IPS-15b (cell line): Measurements from ENCODE around the gene OR7G2.

Experiments used
- H3K27me3 ChIP-seq: one replicate; pipeline ENCODE4 v1.6.1; 2013; ENCODE audit warnings: low read length; ENCODE audit not compliant: control insufficient read depth, insufficient read depth
- H3K36me3 ChIP-seq: one replicate; pipeline ENCODE4 v1.6.1; 2013; ENCODE audit warnings: low read length; ENCODE audit not compliant: control insufficient read depth, insufficient read depth
- H3K4me1 ChIP-seq: one replicate; pipeline ENCODE4 v1.6.1; 2013; ENCODE audit warnings: mild to moderate bottlenecking, low read length; ENCODE audit not compliant: control insufficient read depth, insufficient read depth
- H3K4me3 ChIP-seq: one replicate; pipeline ENCODE4 v1.5.1; 2013; ENCODE audit warnings: low read depth, low read length
- H3K9ac ChIP-seq: one replicate; pipeline ENCODE4 v1.6.1; 2013; ENCODE audit warnings: low read depth, mild to moderate bottlenecking, low read length
- H3K9me3 ChIP-seq: one replicate; pipeline ENCODE4 v1.6.1; 2013; ENCODE audit warnings: mild to moderate bottlenecking, low read length; ENCODE audit not compliant: control insufficient read depth, insufficient read depth

OR7G2 gene

DNA sequence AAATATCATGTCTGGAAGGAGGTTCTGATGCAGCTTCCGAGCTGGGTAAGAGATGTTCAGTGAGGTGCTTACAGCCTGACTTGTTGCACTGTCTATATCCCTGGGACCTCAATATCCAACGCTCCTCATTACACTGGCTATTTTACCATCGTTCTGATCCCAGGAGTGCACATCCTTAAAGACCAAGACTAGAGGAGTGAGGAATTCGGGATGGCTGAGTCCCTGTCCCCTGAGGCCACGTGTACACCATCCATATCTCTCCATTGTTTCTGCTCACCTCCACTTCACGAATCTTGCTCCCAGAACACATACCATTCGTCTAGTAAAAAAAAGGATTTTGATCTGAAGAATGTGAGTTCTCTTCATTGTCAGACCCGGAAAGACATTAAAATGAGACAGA lies at the start of gene OR7G2:
OR7G2 (minus strand) TSS at position 101 of the 400 bp plus-strand sequence. CDS start 4,232 bp downstream, outside the sequence.
- Histone ChIP-seq H3K4me1 (no peaks in the 10 kb centered on the region), H3K36me3 (no peaks in the 10 kb centered on the region), H3K27me3 (no peaks in the 10 kb centered on the region), H3K9ac (no peak within 1 kb of the TSS), H3K4me3 (no peak within 1 kb of the TSS), H3K9me3 (peaks cover 3% of the 10 kb centered on the region)

DNA sequence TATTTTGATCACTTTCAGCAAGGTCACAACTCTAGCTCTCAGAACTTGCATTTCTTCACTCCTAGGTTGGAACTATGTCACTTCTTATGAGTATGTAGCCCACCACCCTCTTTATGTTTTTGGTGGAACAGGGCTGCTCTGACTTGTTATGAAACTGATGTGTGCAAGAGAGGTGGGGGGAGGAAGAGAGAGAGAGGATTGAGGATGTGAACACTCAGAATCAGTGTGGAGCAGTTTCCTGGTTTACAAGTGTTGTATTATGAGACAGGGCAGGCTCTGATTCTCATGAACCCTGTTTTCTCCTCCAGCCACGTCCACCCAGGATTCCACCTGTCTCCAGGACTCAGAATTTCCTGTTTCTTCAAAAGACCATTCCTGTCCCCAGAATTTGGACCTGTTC lies 49.0 kb upstream of the OR7G2 start:
- H3K4me3 ChIP-seq = no peak overlapping the region
- peaks cover 6% of the 10 kb centered on the region for H3K9me3 ChIP-seq
- peaks cover 44% of the 10 kb centered on the region for H3K36me3 ChIP-seq

DNA sequence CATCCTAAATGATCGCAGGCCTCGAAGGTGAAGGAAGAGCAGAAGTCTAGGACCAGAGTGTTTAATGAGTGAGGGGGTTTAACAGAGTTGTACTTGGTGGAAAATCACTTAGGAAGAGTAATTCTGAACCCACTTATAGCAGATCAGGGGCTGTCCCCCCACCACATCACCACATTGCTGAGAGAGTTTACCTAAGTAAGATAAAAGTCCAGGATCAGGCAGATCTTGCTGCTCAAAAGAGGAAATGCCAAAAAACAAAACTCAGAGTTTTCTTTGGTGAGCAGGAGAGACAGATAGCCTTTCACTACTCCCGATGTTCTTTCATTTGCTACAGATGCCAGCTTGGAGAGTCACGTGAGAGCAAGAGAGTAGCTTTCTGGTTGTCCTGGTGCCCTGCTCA lies 48.3 kb upstream of the OR7G2 start:
- H3K4me3 ChIP-seq = no peak overlapping the region
- peaks cover 37% of the 10 kb centered on the region for H3K36me3 ChIP-seq
- H3K4me1 ChIP-seq = no peaks in the 10 kb centered on the region
- no peak overlapping the region for H3K9ac ChIP-seq
- peaks cover 7% of the 10 kb centered on the region for H3K9me3 ChIP-seq
- no peaks in the 10 kb centered on the region for H3K27me3 ChIP-seq

More for the DNA sequence above, 49.0 kb upstream of the OR7G2 start:
- H3K27me3 ChIP-seq = no peaks in the 10 kb centered on the region
- H3K4me1 ChIP-seq = no peaks in the 10 kb centered on the region
- no peak overlapping the region for H3K9ac ChIP-seq

DNA sequence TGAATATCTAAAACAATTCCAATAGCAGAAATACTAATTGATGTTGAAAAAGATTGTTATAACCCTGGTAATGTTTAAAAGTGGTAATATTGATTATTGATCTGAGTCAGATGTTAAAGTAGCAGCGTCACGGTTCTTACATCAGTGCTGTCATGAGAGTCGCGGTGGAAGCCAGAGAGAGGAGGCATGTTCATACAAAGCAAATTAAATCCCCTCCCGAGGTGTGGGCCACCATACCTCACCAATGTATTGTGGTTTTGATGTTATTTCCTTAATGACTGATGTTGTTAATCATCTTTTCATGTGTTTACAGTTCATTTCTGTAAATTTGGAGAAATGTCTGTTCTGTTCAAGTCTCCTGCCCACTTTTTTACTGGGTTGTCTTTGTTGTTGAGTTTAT lies 44.1 kb upstream of the OR7G2 start:
- Histone ChIP-seq H3K27me3 (no peaks in the 10 kb centered on the region), H3K9me3 (peaks cover 7% of the 10 kb centered on the region), H3K4me1 (no peaks in the 10 kb centered on the region), H3K36me3 (peaks cover 9% of the 10 kb centered on the region), H3K4me3 (no peak overlapping the region), H3K9ac (no peak overlapping the region)

DNA sequence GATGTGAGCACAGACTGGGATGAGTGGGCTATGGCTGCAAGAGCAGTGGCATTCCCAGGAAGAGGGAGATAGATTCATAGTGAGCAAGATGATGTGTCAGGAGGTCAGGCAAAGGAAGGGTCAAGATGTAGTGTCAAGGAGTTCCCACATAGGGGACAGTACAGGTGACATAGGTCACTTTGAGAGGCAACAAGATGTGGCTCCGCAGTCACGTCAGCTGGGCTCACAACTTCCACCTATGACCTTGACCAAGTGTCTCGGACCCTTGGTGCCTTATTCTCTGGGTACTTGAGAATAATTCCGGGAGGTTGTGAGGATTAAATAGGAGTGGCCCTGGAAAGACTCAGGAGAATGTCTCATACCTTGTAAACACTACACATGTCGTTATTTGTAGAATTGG lies 43.4 kb upstream of the OR7G2 start:
- Histone ChIP-seq H3K4me1 (no peaks in the 10 kb centered on the region), H3K9ac (no peak overlapping the region), H3K27me3 (no peaks in the 10 kb centered on the region), H3K4me3 (no peak overlapping the region), H3K9me3 (peaks cover 7% of the 10 kb centered on the region), H3K36me3 (peaks cover 3% of the 10 kb centered on the region)

DNA sequence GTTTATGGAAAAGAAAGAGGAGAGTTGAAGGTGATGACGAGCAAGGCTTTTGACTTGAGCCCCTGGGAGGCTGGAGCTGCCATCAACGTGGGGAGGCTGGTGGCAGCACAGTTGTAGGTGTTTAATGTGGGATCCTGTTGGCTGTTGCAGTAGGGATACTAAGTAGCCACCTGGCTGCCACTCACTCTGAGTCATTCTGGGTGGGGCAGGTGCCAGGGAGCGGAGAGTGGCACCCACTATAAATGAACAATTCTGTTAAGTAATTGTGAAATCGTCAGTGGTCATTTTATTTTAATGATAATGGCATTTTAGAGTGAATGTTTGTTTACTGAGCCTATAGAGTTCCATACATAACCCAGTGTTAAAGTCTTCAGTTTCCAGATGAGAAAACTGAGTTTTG lies 42.7 kb upstream of the OR7G2 start:
- Histone ChIP-seq H3K4me3 (no peak overlapping the region), H3K36me3 (peaks cover 7% of the 10 kb centered on the region), H3K27me3 (no peaks in the 10 kb centered on the region), H3K9me3 (peaks cover 8% of the 10 kb centered on the region), H3K9ac (no peak overlapping the region), H3K4me1 (no peaks in the 10 kb centered on the region)

DNA sequence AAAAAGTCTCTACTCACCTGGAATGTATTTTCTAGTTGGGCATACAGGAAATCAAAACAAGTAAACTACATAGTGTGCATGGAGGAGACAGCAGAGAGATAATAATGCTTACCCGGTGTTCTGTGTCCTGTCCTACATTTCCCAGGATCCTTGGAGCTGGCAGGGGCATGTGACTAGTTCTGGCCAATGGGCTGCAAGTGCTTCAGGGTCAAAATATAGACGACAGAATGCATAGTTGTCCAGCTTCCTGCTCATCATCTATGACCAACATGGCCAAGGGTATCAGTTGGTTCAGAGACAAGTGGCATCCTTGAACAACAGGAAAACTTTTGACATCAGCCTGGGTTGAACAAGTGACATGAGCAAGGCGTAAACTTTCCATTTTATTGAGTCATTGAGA lies 41.4 kb upstream of the OR7G2 start:
- Histone ChIP-seq H3K9ac (no peak overlapping the region), H3K4me3 (no peak overlapping the region), H3K36me3 (peaks cover 7% of the 10 kb centered on the region), H3K4me1 (no peaks in the 10 kb centered on the region), H3K9me3 (peaks cover 10% of the 10 kb centered on the region), H3K27me3 (no peaks in the 10 kb centered on the region)

DNA sequence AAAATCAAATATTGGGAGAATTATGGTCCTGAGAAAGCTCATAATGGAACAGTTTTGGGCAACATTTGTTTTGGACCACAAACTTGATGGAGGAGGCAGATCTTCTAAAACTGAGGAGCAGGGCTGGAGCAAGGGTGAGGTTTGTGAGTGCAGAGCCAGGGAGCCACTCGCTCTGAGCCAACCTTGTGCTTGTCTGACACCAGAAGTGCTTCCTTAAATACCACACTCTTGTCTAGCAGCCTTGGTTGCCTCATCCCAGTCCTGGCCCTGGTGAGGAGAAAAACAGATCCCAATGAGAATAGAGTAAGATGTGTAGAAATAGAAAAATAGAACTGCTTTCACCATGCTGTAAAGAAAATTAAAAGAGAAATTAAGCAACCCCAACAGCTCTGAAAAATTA lies 39.6 kb upstream of the OR7G2 start:
- Histone ChIP-seq H3K4me3 (no peak overlapping the region), H3K27me3 (no peaks in the 10 kb centered on the region), H3K36me3 (peaks cover 7% of the 10 kb centered on the region), H3K9ac (no peak overlapping the region), H3K9me3 (peaks cover 6% of the 10 kb centered on the region), H3K4me1 (no peaks in the 10 kb centered on the region)

DNA sequence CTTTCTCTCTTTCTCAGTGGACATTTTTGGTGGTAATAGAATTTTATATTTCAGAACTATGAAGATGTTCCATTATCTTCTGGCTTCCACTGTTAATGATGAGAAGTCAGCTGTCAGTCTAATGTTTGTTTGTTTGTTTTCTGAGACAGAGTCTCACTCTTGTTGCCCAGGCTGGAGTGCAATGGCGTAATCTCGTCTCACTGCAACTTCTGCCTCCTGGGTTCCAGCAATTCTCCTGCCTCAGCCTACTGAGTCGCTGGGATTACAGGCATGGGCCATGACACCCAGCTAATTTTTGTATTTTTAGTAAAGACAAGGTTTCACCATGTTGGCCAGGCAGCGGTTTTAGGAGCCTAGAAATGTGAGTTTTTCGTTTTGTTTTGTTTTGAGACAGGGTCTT lies 37.6 kb upstream of the OR7G2 start:
- H3K9ac ChIP-seq = no peak overlapping the region
- H3K27me3 ChIP-seq = no peaks in the 10 kb centered on the region
- H3K9me3 ChIP-seq = peaks cover 3% of the 10 kb centered on the region
- H3K36me3 ChIP-seq = peaks cover 7% of the 10 kb centered on the region
- H3K4me3 ChIP-seq = no peak overlapping the region
- no peaks in the 10 kb centered on the region for H3K4me1 ChIP-seq

DNA sequence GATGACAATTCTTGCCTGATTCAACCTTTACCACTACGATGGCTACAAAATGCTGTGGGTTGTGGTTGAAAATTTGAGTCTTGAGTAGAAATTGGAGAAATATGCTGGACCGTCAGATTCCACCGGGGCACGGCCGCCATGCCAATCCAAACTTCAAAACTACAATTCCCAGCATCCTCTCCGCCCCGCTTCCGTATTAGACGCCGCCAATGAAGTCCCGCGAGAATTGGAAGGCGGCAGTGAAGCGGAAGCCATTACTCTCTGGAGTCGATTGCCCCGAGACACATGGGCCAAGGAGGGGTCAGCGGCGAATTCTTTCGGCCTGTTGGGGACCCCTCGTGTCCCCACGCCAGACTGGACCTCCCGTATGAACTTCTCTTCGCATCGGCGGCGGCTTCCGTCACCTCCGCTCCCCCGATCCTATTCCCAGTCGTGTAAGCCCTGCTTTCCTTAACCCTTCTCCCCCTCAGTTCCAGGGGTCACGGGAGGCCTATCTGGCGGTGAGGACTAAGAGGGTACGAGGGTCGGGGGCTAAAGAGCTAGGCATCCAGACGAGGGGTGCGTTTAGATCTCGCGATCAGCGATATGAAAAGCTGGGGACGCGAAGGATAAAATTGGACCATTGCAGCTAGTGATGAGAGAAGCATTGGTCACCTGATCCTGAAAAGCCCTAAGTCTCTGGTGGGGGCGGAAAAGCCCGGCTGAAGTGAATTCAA lies 33.0 kb upstream of the OR7G2 start, which contains the start of gene ZNF317:
ZNF317 (plus strand) TSS at position 239 of the 716 bp plus-strand sequence. CDS start 15,620 bp downstream, outside the sequence.
- Histone ChIP-seq H3K27me3 (no peaks in the 10 kb centered on the region), H3K9me3 (peaks cover 3% of the 10 kb centered on the region), H3K4me3 (peak within 1 kb of the TSS; percentile 96), H3K4me1 (no peaks in the 10 kb centered on the region), H3K36me3 (peaks cover 2% of the 10 kb centered on the region), H3K9ac (peak within 1 kb of the TSS; percentile 88)

DNA sequence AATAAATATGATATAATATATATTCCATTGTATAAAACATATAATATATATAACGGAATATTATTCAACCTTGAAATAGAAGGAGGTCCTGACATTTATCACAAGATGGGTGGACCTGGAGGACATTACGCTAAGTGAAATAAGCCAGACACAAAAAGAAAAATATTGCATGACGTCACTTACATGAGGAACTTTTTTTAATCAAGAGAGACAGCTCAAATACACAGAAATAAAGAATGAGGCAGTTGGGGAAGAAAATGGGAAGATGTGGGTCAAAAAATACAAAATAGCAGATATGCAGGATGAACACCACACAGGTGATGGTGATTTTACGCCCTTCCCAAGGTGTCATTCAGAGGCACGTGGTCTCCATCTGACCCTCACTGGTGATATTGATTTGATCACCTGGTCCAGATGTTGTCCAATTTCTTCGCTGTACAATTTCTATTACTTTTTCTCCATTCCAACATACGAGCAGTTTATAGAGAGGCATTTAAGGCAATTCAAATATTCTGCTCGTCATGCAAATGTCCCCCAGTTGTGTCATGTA lies 32.4 kb upstream of the OR7G2 start:
- Histone ChIP-seq H3K9me3 (no peaks in the 10 kb centered on the region), H3K27me3 (no peaks in the 10 kb centered on the region), H3K4me3 (peak overlapping the region; percentile 96), H3K9ac (peak overlapping the region; percentile 88), H3K4me1 (no peaks in the 10 kb centered on the region), H3K36me3 (no peaks in the 10 kb centered on the region)

DNA sequence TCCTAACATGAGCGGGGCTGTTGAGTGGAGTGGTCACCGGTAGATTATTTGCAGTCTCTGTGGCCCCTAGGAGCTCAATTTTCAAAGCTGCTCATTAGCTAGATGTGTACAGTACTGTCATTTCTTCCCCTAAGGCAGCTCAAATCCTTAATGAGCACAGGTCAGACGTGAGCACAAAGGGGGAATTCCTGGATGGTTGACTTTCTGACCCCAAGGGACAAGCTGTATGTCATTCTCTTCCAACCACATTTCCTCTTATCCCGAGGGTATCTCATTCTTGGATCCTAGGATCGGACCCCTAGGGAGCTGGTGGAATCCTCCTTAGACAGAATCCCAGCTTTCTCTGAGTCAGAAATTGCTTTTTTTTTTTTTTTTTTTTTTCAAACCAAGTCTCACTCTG lies 25.1 kb upstream of the OR7G2 start:
- H3K9me3 ChIP-seq = no peaks in the 10 kb centered on the region
- H3K4me3 ChIP-seq = no peak overlapping the region
- H3K27me3 ChIP-seq = no peaks in the 10 kb centered on the region
- no peaks in the 10 kb centered on the region for H3K36me3 ChIP-seq
- H3K4me1 ChIP-seq = no peaks in the 10 kb centered on the region
- no peak overlapping the region for H3K9ac ChIP-seq
